ENCODE measurements around the gene GLI2.

Gene GLI2

DNA sequence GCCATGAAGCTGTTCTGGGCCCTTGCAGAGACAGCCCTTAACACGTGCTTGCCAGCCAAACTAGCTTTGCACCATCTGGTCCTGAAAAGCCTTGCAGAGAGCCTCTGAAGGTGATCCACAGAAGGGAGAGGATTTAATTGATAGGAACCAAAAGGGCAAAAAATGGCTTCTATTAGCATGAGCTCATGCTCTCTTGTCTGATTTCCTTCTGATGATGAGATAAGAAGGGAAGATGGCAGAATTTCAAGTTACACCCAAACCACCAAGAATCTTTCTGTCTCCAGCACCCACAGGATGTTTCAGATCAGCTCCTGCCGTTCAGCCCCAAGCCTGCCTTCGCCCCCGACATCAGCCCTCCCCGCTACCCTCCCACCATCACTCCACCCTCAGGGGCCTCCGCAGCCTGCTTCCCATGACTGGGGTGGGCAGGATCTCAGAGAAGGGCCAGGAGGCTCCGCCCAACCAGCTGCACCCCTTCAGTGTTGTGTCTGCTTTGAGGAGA, 23.4 kb upstream of the GLI2 start:
- DNase-seq (ENCODE audit: low read depth, low spot score), result no peak

- no peak for DNase-seq (ENCODE audit: low read depth, low spot score)
Measured at GRCh38 chr2:120715353-120715752, 20.3 kb upstream of the GLI2 start.

GRCh38 chr2:120715941-120716340, 19.7 kb upstream of the GLI2 start:
- no peak for DNase-seq (ENCODE audit: low read depth, low spot score)

- DNase-seq (ENCODE audit: low read depth, low spot score), result no peak
Measured at GRCh38 chr2:120716641-120717585, 18.8 kb upstream of the GLI2 start.

DNA sequence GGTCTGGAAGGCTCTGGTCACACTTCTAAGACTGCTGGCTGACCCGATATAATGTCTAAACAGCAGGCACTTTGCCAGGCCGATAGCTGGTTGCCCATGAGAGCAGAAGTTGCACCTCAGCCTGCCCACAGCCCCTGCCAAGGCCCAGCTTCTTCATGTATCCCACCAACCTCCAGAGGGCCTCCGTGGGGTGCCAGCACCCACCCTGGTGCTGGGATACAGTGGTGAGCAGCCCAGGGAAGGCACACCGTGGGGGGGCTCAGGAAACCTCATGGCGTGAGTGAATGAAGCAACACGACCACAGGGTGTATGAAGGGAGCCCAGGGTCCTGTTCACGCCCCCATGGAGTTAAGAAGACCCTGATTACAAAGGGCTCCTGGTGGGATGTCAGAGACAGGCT, 16.2 kb upstream of the GLI2 start:
- no peak for DNase-seq (ENCODE audit: low read depth, low spot score)

GRCh38 chr2:120720231-120720630, 15.4 kb upstream of the GLI2 start:
- DNase-seq (ENCODE audit: low read depth, low spot score), result no peak

- DNase-seq (ENCODE audit: low read depth, low spot score), result no peak
Measured at GRCh38 chr2:120720746-120721375, 14.8 kb upstream of the GLI2 start.

GRCh38 chr2:120722246-120722567, 13.5 kb upstream of the GLI2 start:
- DNase-seq (ENCODE audit: low read depth, low spot score), result no peak

DNA sequence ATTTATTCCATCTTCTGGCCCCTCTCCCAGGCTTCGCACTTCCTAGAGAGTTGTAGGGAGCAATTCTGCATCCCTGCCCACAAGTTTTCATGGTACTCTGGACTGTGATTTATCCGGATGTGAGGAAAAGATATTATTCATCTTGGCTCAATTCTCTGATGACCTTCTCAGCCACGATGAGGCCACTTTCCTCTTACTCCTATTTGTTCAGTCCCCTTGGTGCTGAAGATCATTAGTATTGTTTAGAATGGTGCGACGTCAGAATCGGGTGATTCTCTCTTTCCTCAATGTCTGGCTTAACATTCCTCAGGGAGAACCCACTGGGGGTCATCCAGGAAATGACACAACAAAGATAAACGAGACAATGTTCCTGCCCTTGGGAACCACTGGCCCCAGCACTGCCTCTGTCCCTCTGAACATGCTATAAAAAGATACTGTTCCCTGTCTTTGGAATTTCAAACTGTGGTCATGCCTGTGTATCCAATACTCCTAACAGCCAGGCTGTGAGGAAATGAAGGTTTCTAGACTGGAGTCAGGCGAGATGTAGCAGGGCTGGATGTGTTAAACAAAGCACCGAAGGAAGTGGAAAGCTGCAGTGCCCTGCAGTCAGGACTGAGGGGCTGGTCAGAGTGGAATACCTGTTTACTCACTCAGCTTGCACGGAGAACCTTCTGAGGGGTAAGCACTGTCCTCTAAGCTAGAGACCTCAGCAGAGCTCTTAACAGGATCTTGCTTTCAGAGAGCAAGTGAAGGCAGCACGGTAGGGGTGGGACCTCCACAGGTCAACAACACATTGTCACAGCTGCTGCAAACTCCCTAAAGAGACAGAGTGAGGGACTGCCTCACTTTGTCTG, 12.9 kb upstream of the GLI2 start:
- no peak for DNase-seq (ENCODE audit: low read depth, low spot score)

- DNase-seq (ENCODE audit: low read depth, low spot score), result no peak
Measured at GRCh38 chr2:120726245-120726644, 9.4 kb upstream of the GLI2 start.

- DNase-seq (ENCODE audit: low read depth, low spot score), result no peak
Measured at GRCh38 chr2:120729406-120730399, 6.0 kb upstream of the GLI2 start.

GRCh38 chr2:120731175-120731574, 4.5 kb upstream of the GLI2 start:
- no peak for DNase-seq (ENCODE audit: low read depth, low spot score)

DNA sequence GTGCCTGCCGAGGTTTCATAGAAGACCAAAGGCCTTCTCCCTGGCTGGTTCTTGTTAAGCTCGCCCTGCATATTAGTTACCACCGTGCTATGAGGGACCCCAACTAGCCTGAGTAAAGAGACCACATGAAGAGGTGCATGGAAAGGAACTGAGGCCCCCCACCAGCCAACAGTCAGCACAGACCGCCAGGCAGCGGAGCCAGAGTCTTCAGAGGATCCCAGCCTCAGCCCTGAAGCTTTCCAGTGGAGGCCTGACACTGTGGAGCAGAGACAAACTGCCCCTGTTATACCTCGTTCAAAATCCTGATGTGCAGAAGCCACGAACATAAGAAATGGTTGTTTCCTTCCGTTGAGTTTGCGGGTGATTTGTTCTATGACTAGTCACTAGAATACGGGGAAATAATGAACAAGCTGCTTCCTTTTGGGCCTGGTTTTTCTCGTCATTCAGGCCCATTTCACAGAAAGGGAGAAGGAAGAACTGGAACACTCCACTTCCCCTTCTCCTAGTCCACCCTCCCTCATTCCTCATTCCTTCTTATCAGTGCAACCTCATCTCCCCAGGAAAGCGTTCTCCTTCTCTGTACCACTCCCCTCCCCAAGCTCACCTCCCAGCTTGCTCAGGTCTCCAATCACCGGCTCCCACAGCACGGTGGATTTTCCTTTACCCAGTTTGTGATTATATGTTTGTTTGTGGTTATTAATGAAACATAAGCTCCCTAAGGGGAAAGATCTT, 3.0 kb upstream of the GLI2 start:
- no peak for DNase-seq (ENCODE audit: low read depth, low spot score)

DNA sequence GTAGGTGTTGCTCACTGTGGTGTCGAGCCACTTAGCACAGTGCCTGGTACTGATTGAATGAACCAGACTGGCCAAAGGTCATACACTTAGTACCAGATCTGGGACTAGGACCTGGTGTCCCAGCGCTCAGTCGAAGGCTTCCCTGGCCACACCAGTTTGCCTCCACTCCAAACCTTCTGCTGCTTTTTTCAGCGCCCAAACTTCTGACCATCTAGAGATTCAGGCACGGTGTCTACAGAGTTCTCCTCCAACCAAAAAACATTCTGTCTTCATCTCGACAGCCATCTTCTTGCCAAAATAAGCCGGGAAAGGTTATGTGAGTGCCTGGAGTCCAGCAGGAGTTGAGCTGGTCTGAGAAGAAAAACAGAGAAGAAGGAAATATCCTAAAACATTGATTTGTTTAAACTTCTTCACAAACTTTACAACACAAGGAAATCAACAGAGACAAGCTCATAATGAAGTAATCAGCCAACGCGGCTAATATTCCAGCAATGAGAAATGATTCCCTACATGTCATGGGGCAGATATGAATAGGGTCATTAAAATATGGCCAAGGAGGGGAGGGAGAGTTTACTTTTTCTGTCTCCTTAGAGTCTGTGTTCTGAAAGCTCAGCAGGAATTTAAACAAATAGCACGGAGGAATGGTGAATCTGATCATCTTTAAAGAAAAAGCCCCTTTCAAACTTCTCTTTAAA, 2.3 kb upstream of the GLI2 start:
- no peak for DNase-seq (ENCODE audit: low read depth, low spot score)

DNA sequence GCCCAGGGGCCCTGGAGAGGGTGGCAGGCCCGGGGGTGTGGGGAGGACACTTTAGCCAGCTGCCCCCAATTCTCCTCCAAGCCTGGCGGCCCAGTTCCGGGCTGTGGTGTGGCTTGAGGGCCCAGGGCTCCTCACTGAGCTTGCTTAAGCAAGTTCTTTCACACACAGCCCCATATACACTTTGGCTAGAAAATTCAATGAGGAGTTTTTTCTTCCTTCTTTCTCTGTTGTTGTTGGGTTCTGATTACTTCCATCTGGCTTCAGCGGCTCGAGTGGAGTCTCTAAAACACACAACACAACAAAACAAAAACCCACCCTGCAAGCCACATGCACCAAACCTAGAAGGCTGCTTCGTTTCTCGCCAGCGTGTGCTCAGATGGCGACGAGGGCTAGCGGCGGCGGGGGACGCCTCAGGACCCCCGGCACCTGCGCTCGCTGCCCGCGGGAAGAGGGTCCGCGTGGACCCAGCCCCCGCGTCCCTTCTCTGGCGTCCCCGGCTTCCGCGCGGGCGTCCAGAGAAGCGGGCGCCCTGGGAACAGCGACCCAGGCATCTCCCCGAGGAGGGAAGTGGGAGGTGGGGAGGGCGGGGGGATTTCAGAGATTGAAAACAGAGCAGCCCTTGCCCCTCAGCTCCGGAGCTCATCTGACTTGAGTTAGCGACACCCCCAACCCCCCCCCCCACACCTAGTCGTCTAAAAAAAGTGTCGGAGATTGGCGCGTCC, 577 bp upstream of the GLI2 start:
- no peak for DNase-seq (ENCODE audit: low read depth, low spot score)

DNA sequence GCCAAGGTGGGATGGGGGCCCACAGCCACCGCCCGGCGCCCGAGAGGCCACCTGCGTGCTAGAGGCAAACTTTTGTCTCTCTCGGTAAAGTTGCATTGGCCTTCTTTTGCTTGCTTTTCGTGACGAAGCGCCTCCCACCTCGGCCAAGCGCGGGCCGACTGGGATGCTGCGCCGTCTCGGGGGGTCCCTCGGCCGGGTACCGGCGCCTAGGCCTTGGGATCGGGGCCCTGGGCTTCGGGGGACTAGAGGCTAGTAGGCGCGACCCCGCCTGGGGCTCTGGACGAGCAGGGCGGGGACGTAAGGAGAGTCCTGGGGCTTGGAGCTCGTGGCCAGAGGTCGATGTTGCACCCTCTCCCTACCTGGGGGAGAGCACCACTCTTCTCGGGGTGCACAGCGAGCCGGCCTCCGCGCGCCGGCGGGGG, 545 bp downstream of the GLI2 start:
- no peak for DNase-seq (ENCODE audit: low read depth, low spot score)

GRCh38 chr2:120736624-120737339, 1.1 kb downstream of the GLI2 start:
- DNase-seq (ENCODE audit: low read depth, low spot score), result no peak
